EH (cell line): ENCODE data around the gene CCDC30.
"Not testable (repeated sequence)": the region's sequence is repeated elsewhere in the genome, so short reads cannot be mapped to it uniquely, and the experiment has no call there.

ENCODE experiments used
- DNase-seq: peaks from one replicate; pipeline ENCODE4 v3.0.0-alpha.2; 2015; ENCODE audit warnings: low read depth

Gene CCDC30

DNA sequence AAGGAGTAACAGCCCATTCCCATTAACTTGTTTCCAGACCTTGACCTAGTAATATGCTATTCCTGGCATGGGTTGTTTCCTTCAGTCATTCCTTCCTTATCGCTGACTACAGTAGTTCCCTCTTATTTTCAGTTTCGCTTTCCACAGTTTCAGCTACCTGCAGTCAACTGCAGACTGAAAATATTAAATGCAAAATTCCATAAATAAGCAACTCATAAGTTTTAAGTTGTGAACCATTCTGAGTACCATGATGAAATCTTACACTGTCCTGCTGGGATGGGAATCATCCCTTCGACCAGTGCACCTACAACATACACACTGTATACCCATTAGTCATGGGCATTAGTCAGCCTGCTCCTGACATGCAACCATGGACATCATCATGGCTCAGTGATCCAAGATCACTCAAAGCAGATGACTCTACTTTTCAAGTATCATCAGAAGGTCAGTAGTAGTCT lies 66.7 kb downstream of the CCDC30 start:
- peak; percentile 58 for DNase-seq

DNA sequence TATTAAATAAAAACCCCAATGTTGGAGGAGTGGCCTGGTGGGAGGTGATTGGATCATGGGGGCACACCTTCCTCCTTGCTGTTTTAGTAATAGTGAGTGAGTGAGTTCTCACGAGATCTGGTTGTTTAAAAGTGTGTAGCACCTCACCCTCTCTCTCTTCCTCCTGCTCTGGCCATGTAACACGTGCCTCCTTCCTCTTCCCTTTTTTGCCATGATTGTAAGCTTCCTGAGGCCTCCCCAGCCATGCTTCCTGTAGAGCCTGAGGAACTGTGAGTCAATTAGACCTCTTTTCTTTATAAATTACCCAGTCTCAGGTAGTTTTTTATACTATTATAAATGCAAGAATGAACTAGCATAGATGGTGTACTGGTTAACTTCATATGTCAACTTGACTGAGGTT lies 68.0 kb downstream of the CCDC30 start:
- DNase-seq, result no peak

GRCh38 chr1:42533101-42533863 lies 70.2 kb downstream of the CCDC30 start:
- peak; percentile 14 for DNase-seq

GRCh38 chr1:42541104-42541503 lies 78.0 kb downstream of the CCDC30 start:
- DNase-seq, result no peak

DNA sequence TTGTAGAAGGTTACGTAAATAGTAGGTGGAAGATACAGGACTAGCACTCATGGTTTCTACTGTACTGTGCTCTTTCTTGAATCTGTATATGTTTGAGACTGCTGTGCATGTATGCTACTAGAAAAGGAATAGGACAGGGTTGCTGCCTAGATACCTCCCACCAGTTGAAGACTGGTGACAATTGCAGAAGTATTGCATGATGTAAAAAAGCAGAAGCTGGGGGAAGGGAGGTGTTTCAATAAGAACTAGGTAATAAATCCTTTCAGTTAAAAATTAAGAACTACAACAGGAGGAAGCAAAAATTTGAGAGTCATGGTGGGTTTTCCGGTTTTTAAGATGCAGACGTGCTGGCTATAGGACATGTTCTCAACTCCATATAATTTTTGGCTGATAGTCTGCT lies 88.1 kb downstream of the CCDC30 start:
- no peak for DNase-seq

DNA sequence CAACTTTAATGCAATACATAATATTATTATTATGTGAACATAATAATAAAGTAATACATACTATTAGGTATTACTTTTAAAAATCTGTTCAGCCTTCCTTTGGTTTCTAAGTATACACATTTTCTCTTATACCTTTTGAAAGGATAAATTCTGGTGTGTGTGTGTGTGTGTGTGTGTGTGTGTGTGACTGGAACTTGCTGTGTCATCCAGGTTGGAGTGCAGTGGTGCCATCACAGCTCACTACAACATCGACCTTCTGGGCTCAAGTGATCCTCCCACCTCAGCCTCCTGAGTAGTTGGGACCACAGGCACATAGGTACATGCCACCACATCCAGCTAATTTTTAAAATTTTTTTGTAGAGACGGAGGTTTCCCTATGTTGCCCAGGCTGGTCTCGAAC lies 88.5 kb downstream of the CCDC30 start:
- DNase-seq, result no peak

DNA sequence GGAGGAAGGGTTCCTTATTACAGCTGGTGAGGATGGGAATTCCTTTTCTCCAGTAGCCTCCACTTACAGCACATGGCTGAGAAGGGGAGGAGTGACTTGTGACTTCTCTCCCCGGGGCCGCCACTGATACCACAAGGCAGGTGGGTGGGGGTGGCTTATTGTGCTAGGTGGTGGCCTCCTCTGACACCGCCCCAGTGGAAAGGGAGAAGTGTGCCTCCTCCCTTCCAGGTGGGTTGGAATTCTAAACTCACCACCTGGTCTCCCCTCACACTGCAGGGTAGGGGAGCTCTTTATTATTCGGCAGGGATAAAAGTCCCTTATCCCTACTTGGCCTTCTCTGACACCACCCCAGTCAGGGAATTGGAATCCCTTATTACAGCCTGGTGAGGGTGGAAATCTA lies 89.5 kb downstream of the CCDC30 start:
- no peak for DNase-seq

DNA sequence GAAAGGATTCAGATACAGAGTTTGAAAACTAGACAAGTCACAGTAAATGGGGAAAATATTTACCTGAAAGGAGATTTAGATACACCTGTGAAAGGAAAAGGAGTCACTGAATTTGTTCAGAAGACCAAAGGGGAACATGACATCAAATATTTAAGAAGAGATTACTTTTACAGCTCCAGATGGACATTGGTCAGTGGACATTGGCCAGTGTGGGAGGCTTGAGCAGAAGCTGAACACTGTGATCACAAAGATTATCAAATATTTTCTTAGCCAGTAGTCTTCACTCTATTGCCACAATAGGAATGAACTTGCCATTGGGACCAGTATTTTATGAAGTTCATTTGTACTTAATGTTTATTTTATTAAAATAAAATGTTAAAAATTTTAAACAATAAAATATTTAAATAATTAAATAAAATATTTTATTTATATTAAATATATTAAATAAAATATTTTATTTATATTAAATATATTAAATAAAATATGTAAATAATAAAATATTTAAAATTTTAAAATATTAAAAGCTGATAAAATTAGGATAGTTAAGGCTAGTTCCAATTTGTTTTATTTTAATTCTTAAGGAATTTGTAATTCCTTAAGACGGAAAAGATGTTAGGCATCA lies 94.3 kb downstream of the CCDC30 start:
- no peak for DNase-seq

- DNase-seq, result no peak
These were observed 104.0 kb downstream of the CCDC30 start for GRCh38 chr1:42567038-42567437.

DNA sequence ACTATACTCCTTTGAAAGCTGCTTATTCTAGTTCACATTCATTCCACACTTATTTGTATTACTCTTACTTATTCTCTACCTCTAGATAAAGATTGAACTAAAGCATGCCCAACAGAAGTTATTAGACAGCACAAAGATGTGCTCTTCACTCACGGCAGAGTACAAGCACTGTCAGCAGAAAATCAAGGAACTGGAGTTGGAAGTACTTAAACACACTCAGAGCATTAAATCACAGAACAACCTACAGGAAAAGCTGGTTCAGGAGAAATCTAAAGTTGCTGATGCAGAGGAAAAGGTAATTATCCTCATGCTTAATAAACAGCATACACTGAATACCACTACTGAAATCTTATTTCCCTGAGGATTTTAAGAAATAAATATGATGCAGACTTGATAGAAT lies 113.8 kb downstream of the CCDC30 start:
- no peak for DNase-seq

GRCh38 chr1:42586016-42586415 lies 122.9 kb downstream of the CCDC30 start:
- DNase-seq, result no peak

GRCh38 chr1:42587753-42588152 lies 124.7 kb downstream of the CCDC30 start:
- DNase-seq, result no peak

- DNase-seq, result no peak
These were observed 129.7 kb downstream of the CCDC30 start for GRCh38 chr1:42592811-42593210.

- no peak for DNase-seq
These were observed 130.5 kb downstream of the CCDC30 start for GRCh38 chr1:42593486-42594100.

DNA sequence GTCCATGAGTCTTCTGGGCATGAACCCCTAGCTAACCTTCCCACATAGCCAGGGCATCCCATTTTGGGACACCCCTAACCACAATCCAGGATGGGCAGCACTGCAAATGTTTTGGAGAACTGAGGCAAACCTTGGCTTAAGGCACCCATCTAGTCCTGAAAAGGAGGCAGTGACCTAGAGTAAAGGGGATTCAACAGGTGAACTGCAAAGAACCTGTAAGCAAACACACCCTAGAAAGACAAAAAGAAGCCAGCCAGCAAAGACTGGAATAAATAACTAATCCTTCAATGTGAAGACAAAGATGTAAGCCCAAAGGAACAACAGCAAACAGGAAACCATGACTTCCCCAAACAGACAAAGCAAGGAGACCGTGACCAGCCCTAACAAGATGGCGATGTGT lies 138.4 kb downstream of the CCDC30 start:
- no peak for DNase-seq

GRCh38 chr1:42613803-42614131 lies 150.7 kb downstream of the CCDC30 start:
- no peak for DNase-seq

GRCh38 chr1:42618866-42619265 lies 155.8 kb downstream of the CCDC30 start:
- DNase-seq, result no peak

- no peak for DNase-seq
These were observed 157.2 kb downstream of the CCDC30 start for GRCh38 chr1:42620307-42620706.

- DNase-seq, result not testable (repeated sequence)
These were observed 158.1 kb downstream of the CCDC30 start for GRCh38 chr1:42621180-42621579.

DNA sequence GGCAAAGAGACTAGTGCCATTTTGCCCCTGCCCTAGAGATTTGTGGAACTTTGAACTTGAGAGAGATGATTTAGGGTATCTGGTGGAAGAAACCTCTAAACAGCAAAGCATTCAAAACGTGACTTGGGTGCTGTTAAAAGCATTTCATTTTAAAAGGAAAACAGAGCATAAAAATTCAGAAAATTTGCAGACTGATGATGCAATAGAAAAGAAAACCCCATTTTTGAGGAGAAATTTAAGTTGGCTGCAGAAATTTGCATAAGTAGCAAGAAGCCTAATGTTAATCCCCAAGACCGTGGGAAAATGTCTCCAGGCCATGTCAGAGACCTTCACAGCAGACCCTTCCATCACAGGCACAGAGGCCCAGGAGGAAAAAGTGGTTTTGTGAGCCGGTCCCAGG lies 164.1 kb downstream of the CCDC30 start:
- DNase-seq, result not testable (repeated sequence)

DNA sequence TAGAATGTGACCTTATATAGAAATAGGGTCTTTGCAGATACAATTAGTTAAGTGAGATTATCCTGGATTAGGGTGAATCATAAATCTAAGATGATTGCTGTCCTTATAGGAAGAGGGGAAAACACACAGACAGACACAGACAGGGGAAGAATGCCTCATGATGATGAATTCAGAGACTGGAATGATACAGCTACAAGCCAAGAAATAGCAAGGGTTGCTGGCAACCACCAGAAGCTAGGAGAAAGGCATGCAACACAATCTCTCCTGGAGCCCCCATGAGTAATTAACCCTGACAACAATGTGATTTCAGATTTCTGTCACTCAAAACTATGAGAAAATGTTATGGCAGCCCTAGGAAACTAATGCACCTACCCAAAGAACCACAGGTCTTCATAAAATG lies 176.0 kb downstream of the CCDC30 start:
- peak; percentile 27 for DNase-seq

GRCh38 chr1:42646056-42646455 lies 183.0 kb downstream of the CCDC30 start:
- peak; percentile 1 for DNase-seq

GRCh38 chr1:42657201-42657600 lies 194.1 kb downstream of the CCDC30 start:
- no peak for DNase-seq
